ENCODE data around the gene CDC20.

DNA sequence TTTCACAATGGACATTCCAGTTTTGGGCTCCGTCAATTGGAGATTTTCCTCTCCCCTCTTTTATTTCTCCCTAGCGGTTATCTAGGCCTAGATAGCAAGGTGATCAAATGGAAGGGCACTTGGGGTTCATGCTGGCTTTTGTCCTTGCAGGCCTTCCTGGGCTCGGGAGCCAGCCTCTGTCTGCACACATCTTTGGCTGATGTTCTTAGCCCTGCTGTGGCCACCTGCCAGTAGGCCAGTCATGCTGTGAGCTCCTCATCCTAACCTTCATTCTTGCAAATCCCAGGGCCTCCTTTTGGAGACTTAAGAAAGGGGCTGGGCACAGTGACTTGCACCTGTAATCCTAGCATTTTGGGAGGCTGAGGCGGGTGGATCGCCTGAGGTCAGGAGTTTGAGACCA, 44.5 kb upstream of the CDC20 start:
- TF ChIP-seq CTCF (IDR thresholded peaks at IDR 0.05) (no peak), EZH2 (IDR thresholded peaks at IDR 0.05; ENCODE audit: borderline replicate concordance, insufficient read depth, low read depth, low read length, poor library complexity, severe bottlenecking) (no peak)
